ENCODE measurements around the gene BTBD9. TPM values are rescaled to one million over a fixed set of nuclear protein-coding genes. Genes with fewer than 3 reads are reported as not detected.

The BTBD9 gene
- total and polyA plus RNA-seq, 2 donors (not counting 3 experiments of a cell fraction or from before 2014, with no cell fraction given): 4.9 to 15.0 TPM

- no peak for DNase-seq (ENCODE audit: low read depth, low spot score)
- intact Hi-C loops (cut with micrococcal nuclease): no loop called here
- CTCF ChIA-PET: no interaction called here
- Histone ChIP-seq H3K4me1 (ENCODE audit: control insufficient read depth, extremely low read depth, insufficient read depth, low read length) (no peaks in the 10 kb centered on the region), H3K9ac (replicated peaks; ENCODE audit: extremely low read depth, insufficient read depth, low read length) (no peak overlapping the region), H3K27me3 (ENCODE audit: control insufficient read depth in 2 of 2, insufficient read depth in 2 of 2, low read length in 2 of 2) (no peaks in the 10 kb centered on the region), H3K9me1 (replicated peaks; ENCODE audit: control insufficient read depth, extremely low read depth, insufficient read depth, low read length) (no peaks in the 10 kb centered on the region), H2AFZ (ENCODE audit: low read depth, low read length) (no peak overlapping the region), H4K20me1 (replicated peaks; ENCODE audit: control insufficient read depth, extremely low read depth, insufficient read depth, low read length) (no peaks in the 10 kb centered on the region), H3K4me3 (replicated peaks in 1 of 3; ENCODE audit: insufficient read depth in 1 of 3, low read depth in 1 of 3, low read length in 3 of 3) (no peak overlapping the region), H3K9me3 (replicated peaks; ENCODE audit: control insufficient read depth, insufficient read depth, low read length) (no peaks in the 10 kb centered on the region), H3K4me2 (ENCODE audit: insufficient read depth, low read length) (no peak overlapping the region), H3K79me2 (ENCODE audit: control insufficient read depth, insufficient read depth, low read length) (no peaks in the 10 kb centered on the region), H3K36me3 (ENCODE audit: control insufficient read depth in 2 of 2, extremely low read depth in 1 of 2, insufficient read depth in 2 of 2, low read length in 2 of 2) (no peaks in the 10 kb centered on the region), H3K27ac (ENCODE audit: insufficient read depth, low read depth, low read length) (no peak overlapping the region)
- BruUV-seq (replicated peaks): no TSS peak
- POLR2A ChIA-PET: no interaction called here
- dilution Hi-C loops (cut with MboI; ENCODE audit: extremely low pct_ligation_motif_present, low sequenced_read_pairs): no loop called here
- TF ChIP-seq POLR2A (IDR thresholded peaks at IDR 0.05; ENCODE audit: low read depth, low read length): no peak
- no peak for TF ChIP-seq POLR2AphosphoS5 (IDR thresholded peaks at IDR 0.05; ENCODE audit: insufficient read depth, low read depth, low read length)
- no peak for TF ChIP-seq GATA2 (IDR thresholded peaks at IDR 0.05; ENCODE audit: insufficient read depth, insufficient read length, low read depth, low read length)
- no peak for TF ChIP-seq JUN (IDR thresholded peaks at IDR 0.05; ENCODE audit: borderline replicate concordance, insufficient read depth, insufficient read length, low read depth)
- TF ChIP-seq MAX (IDR thresholded peaks at IDR 0.05; ENCODE audit: insufficient read depth, insufficient read length): no peak
- TF ChIP-seq CTCF (IDR thresholded peaks at IDR 0.05; ENCODE audit: extremely low read depth in 1 of 2, insufficient read depth in 1 of 2, low read depth in 1 of 2, low read length in 2 of 2): no peak
- no peak for TF ChIP-seq EZH2 (IDR thresholded peaks at IDR 0.05; ENCODE audit: borderline replicate concordance, low read depth, low read length, severe bottlenecking)
- TF ChIP-seq FOS (IDR thresholded peaks at IDR 0.05; ENCODE audit: borderline replicate concordance, insufficient read depth, low read length): no peak
- no peak for TF ChIP-seq MYC (IDR thresholded peaks at IDR 0.05; ENCODE audit: low read depth, low read length)
- no peak for FAIRE-seq
Observed at GRCh38 chr6:38311201-38311600, 328.5 kb downstream of the BTBD9 start.

Data from endothelial cell of umbilical vein (primary cell).